Measurements from ENCODE around the gene CXCL14.
A peak's percentile ranks its signal among the peaks of the same experiment; 100 is the strongest.

Gene CXCL14, protein sequence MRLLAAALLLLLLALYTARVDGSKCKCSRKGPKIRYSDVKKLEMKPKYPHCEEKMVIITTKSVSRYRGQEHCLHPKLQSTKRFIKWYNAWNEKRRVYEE

DNA sequence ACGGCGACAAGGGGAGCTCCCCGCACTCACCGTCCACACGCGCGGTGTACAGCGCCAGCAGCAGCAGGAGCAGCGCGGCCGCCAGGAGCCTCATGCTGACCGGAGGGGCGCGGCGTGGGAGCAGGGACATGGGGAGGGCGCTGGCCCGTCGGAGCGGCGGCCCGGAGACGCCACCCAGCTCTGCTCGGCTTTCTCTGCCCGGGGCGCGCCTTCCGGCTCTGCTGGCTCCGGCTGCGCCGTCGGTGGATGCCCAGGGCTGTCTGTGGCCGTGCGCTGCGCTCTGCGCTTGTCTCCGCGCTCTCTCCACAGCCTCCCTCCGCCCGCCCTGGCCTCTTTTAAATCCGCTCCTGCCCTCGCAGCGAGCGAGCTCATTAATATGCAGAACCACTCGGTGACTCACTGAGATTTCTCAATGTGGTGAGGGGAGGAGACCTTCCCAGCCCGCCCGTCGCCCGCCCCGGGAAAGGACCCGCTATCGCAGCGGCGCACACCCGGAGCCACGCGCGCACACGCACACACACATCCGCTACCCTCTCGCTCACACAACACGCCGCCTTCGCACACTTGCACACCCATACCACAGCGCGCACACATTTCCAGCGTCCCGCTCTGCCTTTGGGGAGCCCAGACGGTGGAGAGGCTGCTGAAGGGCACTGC lies at the start of gene CXCL14:
Gene CXCL14, minus strand, starts transcription at position 307 of the 657 bp plus-strand sequence. Its CDS starts 213 bp downstream, at position 94.
- DNase-seq (ENCODE audit: low read depth), result peak; percentile 29

DNA sequence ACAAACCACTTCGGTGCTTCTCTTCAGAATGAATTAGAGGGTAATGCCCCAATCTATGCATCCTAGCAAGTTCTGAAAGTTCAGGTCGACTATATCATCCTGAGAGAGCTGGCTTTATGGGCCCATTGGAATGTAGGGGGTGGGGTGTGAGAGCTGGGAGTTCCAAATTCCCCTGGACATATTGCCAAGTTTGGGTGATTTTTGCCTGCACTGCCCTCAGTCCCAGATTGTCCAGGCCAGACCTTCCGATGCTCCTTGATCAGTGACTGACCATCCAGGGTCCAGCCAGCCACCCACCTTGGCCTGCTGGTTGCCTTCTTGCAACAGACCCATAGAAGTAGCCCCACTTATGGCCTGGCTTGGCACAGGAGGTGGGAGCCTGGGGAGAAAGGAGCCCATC lies 47.8 kb upstream of the CXCL14 start:
- DNase-seq (ENCODE audit: low read depth), result no peak

DNA sequence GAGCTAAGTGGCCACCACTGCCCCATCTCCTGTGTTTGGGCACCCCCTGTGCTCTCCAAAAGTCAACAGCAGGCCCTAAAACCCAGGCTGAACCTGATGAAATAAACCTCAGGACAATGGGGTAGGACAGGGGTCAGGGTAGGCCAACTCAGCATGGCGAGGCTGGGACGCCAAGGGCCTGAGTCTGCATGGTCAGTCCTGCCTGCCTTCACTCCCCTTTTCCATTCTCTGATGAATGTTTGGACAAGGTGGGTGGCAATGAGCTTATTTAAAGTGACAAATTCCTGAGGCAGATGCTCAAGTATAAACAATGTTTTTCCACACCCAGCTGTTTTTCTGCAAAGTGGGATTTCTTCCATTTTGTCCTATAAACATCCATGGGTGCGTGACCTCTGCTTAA lies 47.2 kb upstream of the CXCL14 start:
- no peak for DNase-seq (ENCODE audit: low read depth)

DNA sequence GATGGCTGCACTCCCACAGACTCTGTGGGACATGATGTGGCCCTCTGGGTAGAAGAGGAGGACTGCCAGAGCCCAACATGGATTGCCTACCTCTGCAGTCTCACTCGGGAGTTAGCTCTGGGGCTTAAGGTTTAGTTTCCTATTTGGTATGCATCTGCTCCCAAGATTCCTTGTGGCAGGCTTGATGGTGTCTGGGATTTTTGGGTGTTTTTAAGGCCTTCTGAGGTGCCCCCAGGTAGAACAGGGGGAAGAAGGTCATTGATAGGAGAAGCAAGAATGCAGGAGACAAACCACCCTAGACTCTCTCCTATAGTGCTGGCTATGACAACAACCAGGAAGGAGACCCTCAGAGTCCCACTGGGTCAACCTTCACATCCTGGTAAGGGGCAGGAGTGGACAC lies 46.7 kb upstream of the CXCL14 start:
- no peak for DNase-seq (ENCODE audit: low read depth)

DNA sequence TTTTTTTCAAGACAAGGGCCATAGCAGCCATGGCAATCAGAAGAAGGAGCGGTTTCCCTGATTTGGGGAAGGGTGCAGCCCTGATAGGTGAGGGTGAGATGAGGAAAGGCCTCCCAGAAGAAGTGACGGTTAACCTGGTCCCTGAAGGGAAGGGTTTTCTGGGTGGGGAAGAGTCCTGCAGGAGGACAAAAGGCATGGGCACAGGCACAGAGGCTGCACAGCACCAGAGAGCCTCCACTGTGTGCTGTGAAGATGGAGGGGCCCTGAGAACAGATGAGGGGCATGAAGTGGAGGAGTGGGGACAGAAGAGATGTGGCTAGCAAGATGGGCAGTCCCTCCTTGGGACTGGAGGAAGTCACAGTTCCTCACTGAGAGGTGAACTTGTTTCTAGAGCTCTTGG lies 46.3 kb upstream of the CXCL14 start:
- DNase-seq (ENCODE audit: low read depth), result no peak

DNA sequence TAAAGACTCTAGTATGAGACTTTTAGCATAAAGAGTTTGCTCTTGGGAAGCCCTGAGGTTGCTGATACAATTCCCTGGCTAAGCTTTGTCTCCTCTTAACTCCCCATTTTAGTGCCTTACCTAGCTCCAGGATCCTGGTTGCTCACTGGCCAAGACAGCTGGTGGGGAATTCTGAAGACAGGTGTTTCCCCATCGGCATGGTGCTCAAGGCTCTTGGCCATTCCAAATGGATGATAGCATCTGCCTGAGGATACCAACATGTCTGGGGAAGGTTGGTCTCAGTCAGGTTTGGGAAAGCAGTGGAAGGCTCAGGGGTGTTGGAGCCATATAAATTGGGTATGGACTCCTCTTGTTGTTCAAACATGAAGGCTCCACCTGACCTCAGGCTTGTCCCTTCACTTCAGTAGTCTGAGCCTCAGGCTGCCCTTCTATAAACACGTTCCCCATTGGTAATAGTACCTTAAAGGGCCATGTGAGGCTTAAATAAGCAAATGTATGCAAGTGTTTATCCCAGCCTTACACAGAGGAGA lies 44.5 kb upstream of the CXCL14 start:
- DNase-seq (ENCODE audit: low read depth), result no peak

DNA sequence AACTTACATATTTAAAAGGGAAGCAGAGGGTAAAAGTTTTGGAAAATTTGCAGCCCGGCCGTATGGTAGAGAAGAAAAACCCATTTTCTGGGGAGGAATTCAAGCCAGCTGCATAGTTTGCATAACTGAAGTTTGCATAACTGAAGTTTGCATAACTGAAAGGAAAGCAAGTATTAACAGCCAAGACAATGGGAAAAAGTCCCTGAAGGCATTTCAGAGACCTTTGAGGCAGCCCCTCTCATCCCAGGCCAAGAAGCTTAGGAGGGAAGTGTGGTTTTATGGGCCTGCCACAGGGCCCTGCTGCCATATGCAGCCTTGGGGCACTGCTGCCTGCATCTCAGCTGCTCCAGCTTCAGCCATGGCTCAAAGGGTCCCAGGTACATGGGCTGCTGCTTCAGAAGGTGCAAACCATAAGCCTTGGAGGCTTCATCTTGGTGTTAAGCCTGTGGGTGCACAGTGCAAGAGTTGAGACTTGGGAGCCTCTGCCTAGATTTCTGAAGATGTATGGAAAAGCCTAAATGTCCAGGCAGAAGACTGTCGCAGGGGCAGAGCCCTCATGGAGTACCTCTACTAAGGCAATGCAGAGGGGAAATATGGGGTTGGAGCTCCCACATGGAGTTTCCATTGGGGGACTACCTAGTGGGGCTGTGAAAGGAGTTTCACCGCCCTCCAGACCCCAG lies 36.9 kb upstream of the CXCL14 start:
- no peak for DNase-seq (ENCODE audit: low read depth)

DNA sequence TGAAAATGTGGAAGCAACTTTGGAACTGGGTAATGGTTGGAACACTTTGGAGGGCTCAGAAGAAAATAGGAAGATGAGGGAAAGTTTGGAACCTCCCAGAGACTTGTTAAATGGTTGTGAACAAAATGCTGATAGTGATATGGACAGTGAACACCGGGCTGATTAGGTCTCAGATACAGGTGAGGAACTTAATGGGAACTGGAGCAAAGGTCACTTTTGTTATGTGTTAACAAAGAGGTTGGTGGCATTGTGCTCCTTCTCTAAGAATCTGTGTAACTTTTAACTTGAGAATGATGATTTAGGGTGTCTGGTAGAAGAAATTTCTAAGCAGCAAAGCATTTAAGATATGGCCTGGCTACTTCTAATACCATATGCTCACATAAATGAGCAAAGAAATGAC lies 36.4 kb upstream of the CXCL14 start:
- no peak for DNase-seq (ENCODE audit: low read depth)

DNA sequence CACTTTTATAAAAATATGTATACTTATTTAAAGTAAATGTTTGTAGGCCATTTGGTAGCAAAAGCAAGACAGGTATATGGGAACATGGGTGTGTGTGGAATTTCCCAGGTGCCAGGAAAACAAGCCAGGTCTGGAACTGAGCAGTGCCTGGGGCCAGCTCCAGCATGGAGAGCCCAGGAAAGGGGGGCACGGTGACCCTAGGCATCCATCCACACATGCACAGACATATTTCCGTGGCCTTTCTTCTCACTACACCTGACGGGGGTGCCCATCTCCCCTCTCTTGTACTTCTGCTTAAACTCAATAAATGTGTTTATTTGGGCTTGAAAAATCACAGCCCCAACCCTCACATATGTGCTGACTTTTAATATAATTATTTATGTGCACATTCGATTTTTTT lies 31.2 kb upstream of the CXCL14 start:
- DNase-seq (ENCODE audit: low read depth), result no peak

DNA sequence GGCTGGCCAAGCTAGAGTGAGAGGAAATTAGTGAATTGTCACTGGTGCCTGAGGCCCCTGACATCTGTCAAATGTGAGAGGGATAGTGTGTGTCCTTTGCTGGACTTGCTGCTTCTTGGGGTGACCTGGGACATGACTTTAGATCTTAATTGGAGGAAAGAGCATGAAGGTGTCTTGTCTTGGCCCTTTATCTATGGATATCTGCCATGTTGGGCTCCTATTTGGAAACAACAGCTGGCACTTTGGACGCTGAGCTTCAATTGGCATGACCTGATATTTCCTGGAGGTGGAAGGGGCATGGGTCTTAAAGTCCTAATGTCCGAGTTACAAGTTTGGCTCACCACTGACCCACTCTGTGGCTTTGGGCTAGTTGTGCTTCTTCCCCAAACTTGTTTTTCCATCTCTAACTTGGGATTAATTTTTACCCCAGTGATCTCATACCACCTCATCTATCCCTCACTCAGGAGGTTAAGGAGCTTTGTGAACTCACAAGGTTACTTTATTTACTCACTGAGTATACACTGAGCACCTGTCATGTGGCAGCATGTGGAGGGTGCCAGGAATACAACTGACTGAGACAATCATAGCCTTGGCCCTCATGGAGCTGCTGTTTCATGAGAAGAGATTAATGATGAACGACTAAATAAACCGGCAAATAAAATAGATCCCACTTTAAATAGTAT lies 30.1 kb upstream of the CXCL14 start:
- no peak for DNase-seq (ENCODE audit: low read depth)

DNA sequence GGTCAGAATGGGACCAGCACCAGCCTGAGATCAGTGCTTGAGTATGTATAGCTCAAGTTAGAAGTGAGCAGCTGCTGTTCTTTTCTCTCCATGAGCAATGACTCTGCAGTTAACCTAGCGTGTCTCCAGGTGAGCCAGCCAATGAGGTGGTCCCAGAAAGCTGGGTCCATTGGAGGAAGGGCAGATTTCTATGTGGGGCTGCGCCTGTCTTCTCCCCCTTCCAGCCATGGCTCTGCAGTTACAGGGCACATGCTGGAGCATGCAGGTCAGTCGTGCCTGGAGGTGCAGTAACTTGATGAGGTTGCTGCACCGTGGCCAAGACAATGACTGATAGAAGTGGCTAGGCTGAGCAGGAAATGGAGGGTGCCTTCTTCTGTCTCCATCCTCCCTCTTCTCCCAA lies 29.6 kb upstream of the CXCL14 start:
- no peak for DNase-seq (ENCODE audit: low read depth)

DNA sequence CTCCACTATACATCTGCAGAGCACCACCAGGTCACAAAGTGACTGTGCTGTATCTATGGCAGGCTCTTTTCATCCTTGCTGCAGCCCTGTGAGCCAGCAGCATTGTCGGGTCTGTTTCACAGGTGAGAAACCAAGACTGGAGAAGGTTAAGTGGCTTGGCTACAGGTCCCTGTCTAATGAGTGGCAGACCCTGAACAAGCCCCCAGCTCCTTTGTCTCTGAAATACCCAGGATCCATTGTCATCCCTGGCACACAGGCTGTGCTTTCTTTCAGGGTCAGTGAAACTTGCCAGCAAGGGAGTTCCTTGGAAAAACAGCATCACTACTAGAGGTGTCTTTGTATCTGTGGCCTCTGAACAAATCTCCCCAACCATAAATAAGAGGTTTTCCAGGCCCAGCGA lies 27.6 kb upstream of the CXCL14 start:
- DNase-seq (ENCODE audit: low read depth), result no peak

DNA sequence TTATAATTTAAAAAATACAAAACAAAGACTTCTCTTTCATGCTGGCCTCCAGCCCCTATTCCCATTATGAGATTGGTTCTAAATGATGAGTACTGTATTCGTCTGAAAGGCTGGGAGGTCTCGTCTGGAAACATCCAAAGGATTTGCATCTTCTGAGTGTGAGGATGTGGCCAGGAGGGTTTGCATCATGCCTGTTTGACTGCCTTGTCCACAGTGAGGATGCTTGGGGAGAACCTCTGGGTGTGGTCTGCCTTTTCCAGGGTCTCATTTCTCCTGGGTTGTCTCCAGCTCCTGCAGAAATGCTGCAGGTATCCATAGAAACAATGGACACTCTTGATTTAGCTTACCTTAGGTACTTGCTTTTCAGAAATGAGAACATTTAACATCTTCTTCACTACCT lies 26.4 kb upstream of the CXCL14 start:
- DNase-seq (ENCODE audit: low read depth), result no peak

DNA sequence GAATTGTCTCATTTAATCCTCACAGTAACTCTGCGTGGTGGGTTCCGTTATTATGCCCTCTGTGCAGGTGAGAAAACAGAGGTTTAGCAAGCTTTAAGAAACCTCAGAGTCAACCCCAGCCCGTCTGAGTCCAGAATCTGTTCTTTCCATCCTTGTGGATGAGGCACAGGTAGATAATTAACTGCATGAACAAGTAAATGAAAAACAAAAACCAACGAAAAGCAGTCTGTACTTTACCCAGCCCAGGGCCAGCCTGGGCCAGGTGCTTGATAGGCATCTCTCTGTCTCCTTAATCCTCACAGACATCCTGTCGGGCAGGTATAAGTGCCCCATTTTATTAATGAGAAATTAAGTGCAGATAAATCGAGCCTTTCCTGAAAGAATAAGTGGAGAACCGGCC lies 25.3 kb upstream of the CXCL14 start:
- no peak for DNase-seq (ENCODE audit: low read depth)

DNA sequence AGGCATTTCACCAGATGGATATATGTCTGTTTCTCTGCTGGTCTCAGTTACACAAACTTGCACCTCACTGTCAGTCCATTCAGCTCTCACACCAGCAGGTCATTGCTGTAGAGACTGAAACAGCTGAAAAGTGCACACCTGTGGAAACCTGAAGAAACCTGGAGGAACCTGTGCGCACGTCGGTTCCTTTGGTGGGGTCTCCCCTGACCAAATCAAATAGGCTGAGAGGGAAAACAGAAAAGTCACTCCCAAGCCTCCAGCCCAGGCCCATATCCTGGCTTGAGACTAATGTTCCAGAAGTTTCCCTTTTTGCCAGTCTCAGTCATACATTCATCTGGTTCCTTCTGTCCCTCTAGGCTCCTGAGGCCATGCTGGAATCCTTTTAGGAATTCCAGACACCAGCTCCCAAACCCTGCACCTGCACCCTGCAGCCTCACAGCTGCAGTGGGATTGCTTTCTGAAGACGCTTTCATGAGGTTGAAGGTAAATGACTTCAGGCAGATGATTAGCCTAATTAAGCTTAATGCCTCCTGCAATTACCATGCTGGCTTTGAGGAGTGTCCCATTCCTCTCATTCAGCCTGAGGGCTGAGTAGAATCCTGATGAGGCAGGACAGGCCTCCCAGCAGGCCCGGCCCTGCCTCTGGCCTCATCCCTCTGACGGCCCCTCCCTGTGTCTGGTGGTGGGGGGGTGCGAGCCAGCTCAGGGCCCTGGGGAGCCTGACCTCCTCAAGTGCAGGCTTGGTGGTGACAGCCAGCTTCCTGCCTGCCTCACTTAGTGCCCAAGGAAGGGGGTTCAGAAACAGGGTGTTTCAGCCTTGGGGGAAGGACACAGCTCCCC lies 24.3 kb upstream of the CXCL14 start:
- no peak for DNase-seq (ENCODE audit: low read depth)

DNA sequence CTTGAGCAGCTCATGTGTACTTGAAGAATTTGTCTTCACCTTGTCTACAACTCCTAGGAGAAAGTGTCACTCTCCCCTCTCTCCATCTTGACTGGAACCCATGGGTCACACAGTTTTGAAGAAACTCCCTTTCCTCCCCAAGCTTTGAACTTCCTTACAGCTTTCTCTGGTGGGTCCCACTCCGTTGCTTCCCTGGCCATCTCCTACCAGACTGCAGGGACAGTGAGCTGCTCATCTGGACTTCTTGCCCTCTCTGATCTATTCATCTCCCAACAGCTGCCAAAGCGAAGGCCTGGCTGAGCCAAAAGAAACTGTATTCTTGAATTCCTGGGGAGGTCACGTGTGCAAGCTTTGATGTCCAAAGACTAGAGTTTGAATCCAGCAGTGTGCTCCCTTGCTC lies 22.7 kb upstream of the CXCL14 start:
- DNase-seq (ENCODE audit: low read depth), result no peak

DNA sequence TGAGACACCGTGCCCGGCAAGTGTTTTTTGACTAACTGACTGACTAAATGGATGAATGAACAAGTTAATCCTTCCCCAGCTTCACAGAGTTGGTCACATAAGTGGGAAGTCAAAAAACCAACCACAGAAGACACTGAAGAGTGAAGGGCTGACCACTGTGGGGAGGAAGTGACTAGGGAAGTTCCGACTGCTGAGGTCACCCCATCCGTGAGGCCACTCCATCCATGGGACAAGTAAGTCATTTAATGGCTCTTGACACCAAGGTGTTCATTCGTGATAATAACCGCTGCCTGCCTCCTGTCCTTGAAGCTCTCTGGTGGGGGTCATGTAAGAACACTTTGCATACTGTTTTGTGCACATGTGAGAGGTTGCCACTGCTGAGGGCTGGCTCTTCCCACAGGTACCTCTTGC lies 22.2 kb upstream of the CXCL14 start:
- DNase-seq (ENCODE audit: low read depth), result no peak

DNA sequence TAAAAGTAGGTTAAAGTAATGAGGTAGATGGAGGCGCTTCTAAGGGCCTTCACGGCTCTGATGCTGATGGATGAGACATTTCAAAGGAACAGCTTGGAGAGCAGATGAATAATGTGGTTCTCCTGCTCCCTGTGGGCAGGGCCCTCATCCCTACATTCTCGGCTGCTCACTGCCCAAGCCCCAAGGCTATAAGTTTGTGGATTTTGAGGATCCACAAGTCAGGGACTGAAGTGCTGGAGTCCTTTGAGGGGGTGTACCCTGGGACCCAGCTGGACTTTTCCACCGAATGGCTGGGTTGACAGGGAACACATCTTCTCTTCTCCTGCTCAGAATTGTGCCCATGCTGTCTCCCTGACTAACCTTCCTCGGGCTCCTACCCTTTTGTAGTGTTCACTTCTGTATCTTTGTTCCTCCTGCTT lies 21.4 kb upstream of the CXCL14 start:
- DNase-seq (ENCODE audit: low read depth), result no peak

DNA sequence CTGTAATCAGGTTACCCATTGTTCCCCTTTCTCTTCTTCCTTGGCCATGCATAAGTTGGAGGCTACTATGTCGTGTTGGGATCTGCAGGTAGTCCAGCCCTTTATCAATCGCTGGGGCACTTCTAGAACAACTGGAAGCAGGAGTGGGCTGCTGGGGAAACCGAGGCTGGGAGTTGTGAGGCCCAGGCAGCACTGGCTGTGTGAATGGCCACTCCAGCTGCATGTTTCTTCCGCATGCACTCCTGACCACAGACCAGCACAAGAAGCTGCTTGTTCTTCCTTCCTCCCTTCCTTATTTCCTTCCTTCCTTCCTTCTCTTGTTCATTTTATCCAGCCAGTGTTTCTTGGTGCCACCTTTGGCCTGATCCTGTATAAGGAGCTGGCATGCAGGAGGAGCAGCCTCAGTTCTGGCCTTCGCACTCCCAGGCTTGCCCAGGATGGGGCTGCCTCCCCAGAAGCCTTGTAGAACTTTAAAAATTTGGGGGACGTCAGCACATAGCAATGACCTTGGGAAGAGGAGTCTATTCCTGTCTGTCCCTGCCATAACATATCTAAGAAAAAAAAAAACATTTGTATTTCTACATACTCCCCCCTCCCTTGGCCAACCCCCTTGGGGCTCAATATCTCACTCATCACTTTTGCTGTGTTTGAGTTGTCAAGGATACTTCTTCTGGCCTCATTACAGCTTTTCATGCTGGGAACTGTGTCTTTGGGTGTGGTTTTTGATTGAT lies 20.8 kb upstream of the CXCL14 start:
- DNase-seq (ENCODE audit: low read depth), result no peak

DNA sequence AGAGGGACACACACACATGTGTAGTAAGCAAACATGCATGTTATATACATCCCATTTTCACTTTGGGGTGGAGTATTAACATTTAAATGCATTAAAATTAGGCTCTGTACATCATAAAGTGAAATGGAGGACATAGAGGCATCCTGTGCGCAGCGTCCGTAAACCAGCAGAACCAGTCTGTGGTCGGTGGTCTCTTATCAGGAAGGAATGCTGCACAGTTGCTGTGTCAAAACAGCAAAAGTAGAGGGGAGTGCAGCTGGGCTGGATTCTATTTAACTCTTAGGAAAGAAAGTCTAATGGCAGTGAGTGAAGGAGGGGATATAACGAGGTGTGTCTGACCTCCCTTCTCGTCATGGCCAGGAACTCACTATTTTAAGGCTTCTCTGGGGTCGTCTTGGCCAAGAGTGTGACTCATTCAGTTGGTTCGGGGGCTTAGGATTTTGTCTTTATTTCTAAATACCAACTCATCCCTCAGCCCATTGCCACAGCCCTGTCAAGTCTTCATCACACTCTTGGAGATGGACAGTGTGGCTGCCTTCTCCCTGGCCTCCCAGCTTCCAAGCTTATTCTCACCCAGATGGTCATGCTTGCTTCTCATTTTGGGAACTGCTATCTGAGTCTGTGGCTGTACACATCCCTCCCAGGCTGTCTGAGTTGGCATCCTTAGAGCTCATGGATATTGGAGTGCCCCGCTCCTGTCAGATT lies 20.1 kb upstream of the CXCL14 start:
- DNase-seq (ENCODE audit: low read depth), result no peak

DNA sequence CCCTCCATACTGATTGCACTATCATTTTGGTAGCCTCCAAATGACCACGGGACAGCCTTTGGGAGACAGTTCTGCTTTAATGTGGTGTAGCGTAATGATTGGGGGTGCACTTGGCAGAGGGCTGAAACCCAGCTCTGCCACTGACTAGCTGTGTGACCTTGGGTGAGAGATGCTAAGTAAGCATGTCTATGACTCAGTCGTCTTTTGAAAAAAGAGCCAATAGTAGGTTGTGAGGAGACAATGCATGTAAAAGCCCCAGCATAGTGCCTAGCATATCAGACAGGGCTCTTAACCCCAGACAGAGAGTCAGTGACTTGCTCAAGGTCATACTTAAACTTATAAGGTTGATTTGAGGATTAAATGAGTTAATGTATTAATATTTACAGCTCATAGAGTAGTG lies 18.0 kb upstream of the CXCL14 start:
- DNase-seq (ENCODE audit: low read depth), result no peak

All from stromal cell of bone marrow (primary cell).